OCI-LY1 (cell line): ENCODE results near the gene LRFN2.
A peak's percentile ranks its signal among the peaks of the same experiment; 100 is the strongest.

Experiments used
- CTCF ChIP-seq: fragments of 200-600 bp; sonication (generic), shearing (Covaris generic); IDR thresholded peaks from 2 replicates; pipeline ENCODE4 v1.5.1; 2017; ENCODE audit warnings: mild to moderate bottlenecking, antibody characterized with exemption, low read length, moderate library complexity, mixed read lengths
- EZH2 ChIP-seq: fragments of 200-600 bp; sonication (generic), shearing (Covaris generic); IDR thresholded peaks from 2 replicates; pipeline ENCODE4 v1.8.0; 2017; ENCODE audit warnings: borderline replicate concordance, mixed run types, mild to moderate bottlenecking, antibody characterized with exemption, low read length, moderate library complexity, mixed read lengths

- no peak for TF ChIP-seq EZH2
- TF ChIP-seq CTCF = peak; percentile 21
These were observed 4.3 kb downstream of the LRFN2 start for GRCh38 chr6:40582892-40583291.
